Measurements from ENCODE around the gene BCL11B.

BCL11B gene

DNA sequence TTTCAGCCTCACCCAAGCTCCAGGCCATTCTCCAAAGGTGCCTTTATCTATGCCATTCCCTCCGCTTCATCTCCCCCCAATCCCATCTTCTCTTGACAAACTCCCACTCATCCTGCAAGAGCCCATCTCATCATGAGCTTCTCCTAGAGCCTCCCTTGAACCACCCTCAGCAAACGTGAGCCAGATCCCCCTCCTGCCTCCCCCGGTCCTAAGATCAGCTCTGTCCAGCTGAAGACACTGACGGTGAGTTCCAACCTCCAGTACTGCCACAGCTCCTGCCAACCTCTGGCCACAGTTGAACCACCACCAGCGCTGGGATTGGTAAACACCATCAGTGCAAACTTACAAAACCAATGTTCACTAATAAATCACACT lies 124.6 kb downstream of the BCL11B start:
- TF ChIP-seq CTCF (IDR thresholded peaks at IDR 0.05; ENCODE audit: low read depth, low read length, missing control alignments) = no peak
- no peak overlapping the region for H3K4me3 ChIP-seq (ENCODE audit: low read depth, low read length)
- in situ Hi-C loops (cut with HindIII; ENCODE audit: low sequenced_read_pairs) = no loop called here
- DNase-seq (ENCODE audit: low read depth) = no peak

- in situ Hi-C loops (cut with HindIII; ENCODE audit: low sequenced_read_pairs) = no loop called here
- no peak overlapping the region for H3K4me3 ChIP-seq (ENCODE audit: low read depth, low read length)
- no peak for TF ChIP-seq CTCF (IDR thresholded peaks at IDR 0.05; ENCODE audit: low read depth, low read length, missing control alignments)
- no peak for DNase-seq (ENCODE audit: low read depth)
Observed at GRCh38 chr14:99146616-99147365, 125.2 kb downstream of the BCL11B start.

DNA sequence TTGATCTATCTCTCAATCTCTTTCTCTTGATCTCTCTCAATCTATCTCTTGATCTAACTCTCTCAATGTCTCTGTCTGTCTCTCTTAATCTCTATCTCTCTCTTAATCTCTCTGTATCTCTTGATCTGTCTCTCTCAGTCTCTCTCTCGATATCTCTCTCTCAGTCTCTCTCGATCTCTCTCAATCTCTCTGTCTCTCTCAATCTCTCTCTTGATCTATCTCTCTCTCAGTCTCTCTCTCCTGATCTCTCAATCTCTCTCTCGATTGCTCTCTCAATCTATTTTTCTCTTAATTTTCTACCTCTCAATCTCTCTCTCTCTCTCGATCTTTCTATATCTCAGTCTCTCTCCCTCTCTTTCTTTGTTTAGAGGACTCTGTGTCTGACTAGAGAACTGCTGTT lies 126.7 kb downstream of the BCL11B start:
- DNase-seq (ENCODE audit: low read depth) = no peak
- in situ Hi-C loops (cut with HindIII; ENCODE audit: low sequenced_read_pairs) = no loop called here
- no peak overlapping the region for H3K4me3 ChIP-seq (ENCODE audit: low read depth, low read length)
- no peak for TF ChIP-seq CTCF (IDR thresholded peaks at IDR 0.05; ENCODE audit: low read depth, low read length, missing control alignments)

DNA sequence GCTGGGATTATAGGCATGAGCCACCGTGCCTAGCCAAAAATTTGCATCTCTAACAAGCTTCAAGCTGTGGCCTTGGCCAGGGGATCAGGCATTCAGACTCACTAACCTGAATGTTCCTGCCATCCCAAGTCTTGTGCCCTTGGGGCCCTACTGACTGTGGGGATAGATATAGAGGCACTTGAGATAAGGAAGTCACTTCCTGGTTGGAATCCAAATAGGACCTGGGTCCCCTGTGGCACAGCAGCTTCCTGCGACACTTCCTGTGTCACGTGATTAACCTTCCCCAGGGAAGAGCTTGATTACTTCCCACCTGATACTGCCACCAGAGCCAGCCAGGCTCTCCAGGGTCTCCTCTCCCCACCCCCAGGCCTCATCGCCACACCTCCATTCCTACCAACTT lies 128.2 kb downstream of the BCL11B start:
- no peak overlapping the region for H3K4me3 ChIP-seq (ENCODE audit: low read depth, low read length)
- no peak for TF ChIP-seq CTCF (IDR thresholded peaks at IDR 0.05; ENCODE audit: low read depth, low read length, missing control alignments)
- DNase-seq (ENCODE audit: low read depth) = no peak
- in situ Hi-C loops (cut with HindIII; ENCODE audit: low sequenced_read_pairs) = no loop called here

DNA sequence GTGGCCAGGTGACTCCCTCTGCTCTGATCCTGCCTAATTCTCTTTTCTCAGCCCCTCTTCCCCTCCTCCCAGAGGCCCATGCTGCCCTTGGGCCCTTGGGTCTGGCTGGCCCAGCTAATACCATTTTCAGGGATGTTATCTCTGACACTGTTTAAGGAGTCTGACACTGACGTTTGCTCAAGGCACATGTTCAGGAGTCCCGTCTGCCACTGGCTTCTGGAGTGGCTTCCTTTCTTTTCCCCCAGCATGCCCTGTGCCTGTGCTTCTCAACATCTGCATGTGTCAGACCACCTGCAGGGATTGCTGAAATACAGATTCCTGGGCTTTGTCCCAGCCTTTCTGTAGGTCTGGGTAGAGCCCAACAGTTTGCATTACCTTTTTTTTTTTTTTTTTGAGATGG lies 128.9 kb downstream of the BCL11B start:
- TF ChIP-seq CTCF (IDR thresholded peaks at IDR 0.05; ENCODE audit: low read depth, low read length, missing control alignments) = no peak
- no peak overlapping the region for H3K4me3 ChIP-seq (ENCODE audit: low read depth, low read length)
- in situ Hi-C loops (cut with HindIII; ENCODE audit: low sequenced_read_pairs) = no loop called here
- no peak for DNase-seq (ENCODE audit: low read depth)

GRCh38 chr14:99141236-99141635 lies 130.8 kb downstream of the BCL11B start:
- TF ChIP-seq CTCF (IDR thresholded peaks at IDR 0.05; ENCODE audit: low read depth, low read length, missing control alignments) = no peak
- in situ Hi-C loops (cut with HindIII; ENCODE audit: low sequenced_read_pairs) = no loop called here
- no peak overlapping the region for H3K4me3 ChIP-seq (ENCODE audit: low read depth, low read length)
- no peak for DNase-seq (ENCODE audit: low read depth)
